Measurements from ENCODE around the gene AIFM3. TPM values are rescaled to one million over a fixed set of nuclear protein-coding genes. Genes with fewer than 3 reads are reported as not detected.

The AIFM3 gene
- 2.4 and 2.8 TPM in 2 replicates for total RNA-seq

GRCh38 chr22:20966883-20967696 is at the start of gene AIFM3:
AIFM3 (plus strand) TSS chr22:20967255; CDS start chr22:20967945, 690 bp downstream.
- DNase-seq (ENCODE audit: low read depth) (no peak), FAIRE-seq (no peak)
- TF ChIP-seq CTCF (IDR thresholded peaks at IDR 0.05; ENCODE audit: insufficient read depth, low read length, severe bottlenecking), result no peak
- H3K36me3 ChIP-seq (ENCODE audit: control insufficient read depth, insufficient read depth, low read length), result peaks cover 1% of the 10 kb centered on the region
- H3K4me3 ChIP-seq (ENCODE audit: low read depth, low read length), result no peak within 1 kb of the TSS
- no peaks in the 10 kb centered on the region for H3K27me3 ChIP-seq (ENCODE audit: control insufficient read depth, insufficient read depth, low read length)

- DNase-seq (ENCODE audit: low read depth) (no peak), FAIRE-seq (no peak)
- Histone ChIP-seq H3K27me3 (ENCODE audit: control insufficient read depth, insufficient read depth, low read length) (no peaks in the 10 kb centered on the region), H3K4me3 (ENCODE audit: low read depth, low read length) (peak overlapping the region; percentile 97), H3K36me3 (ENCODE audit: control insufficient read depth, insufficient read depth, low read length) (no peaks in the 10 kb centered on the region)
- TF ChIP-seq CTCF (IDR thresholded peaks at IDR 0.05; ENCODE audit: insufficient read depth, low read length, severe bottlenecking), result no peak
These were observed 48.3 kb upstream of the AIFM3 start for GRCh38 chr22:20918663-20919218.

- FAIRE-seq, result no peak
- Histone ChIP-seq H3K27me3 (ENCODE audit: control insufficient read depth, insufficient read depth, low read length) (no peaks in the 10 kb centered on the region), H3K36me3 (ENCODE audit: control insufficient read depth, insufficient read depth, low read length) (peaks cover 1% of the 10 kb centered on the region), H3K4me3 (ENCODE audit: low read depth, low read length) (peak overlapping the region; percentile 97)
- no peak for DNase-seq (ENCODE audit: low read depth)
- no peak for TF ChIP-seq CTCF (IDR thresholded peaks at IDR 0.05; ENCODE audit: insufficient read depth, low read length, severe bottlenecking)
These were observed 47.3 kb upstream of the AIFM3 start for GRCh38 chr22:20919718-20920117.

- H3K36me3 ChIP-seq (ENCODE audit: control insufficient read depth, insufficient read depth, low read length), result peaks cover 1% of the 10 kb centered on the region
These were observed 46.2 kb upstream of the AIFM3 start for GRCh38 chr22:20920881-20921203.

GRCh38 chr22:20922141-20922751 is 44.8 kb upstream of the AIFM3 start:
- Histone ChIP-seq H3K27me3 (ENCODE audit: control insufficient read depth, insufficient read depth, low read length) (no peaks in the 10 kb centered on the region), H3K36me3 (ENCODE audit: control insufficient read depth, insufficient read depth, low read length) (peaks cover 1% of the 10 kb centered on the region), H3K4me3 (ENCODE audit: low read depth, low read length) (no peak overlapping the region)
- DNase-seq (ENCODE audit: low read depth), result no peak
- FAIRE-seq, result no peak
- no peak for TF ChIP-seq CTCF (IDR thresholded peaks at IDR 0.05; ENCODE audit: insufficient read depth, low read length, severe bottlenecking)

More at GRCh38 chr22:20920881-20921203, 46.2 kb upstream of the AIFM3 start:
- TF ChIP-seq CTCF (IDR thresholded peaks at IDR 0.05; ENCODE audit: insufficient read depth, low read length, severe bottlenecking), result no peak
- FAIRE-seq, result no peak
- Histone ChIP-seq H3K27me3 (ENCODE audit: control insufficient read depth, insufficient read depth, low read length) (no peaks in the 10 kb centered on the region), H3K4me3 (ENCODE audit: low read depth, low read length) (peak overlapping the region; percentile 97)
- no peak for DNase-seq (ENCODE audit: low read depth)
